ENCODE measurements around the gene SRRM3. TPM values are rescaled to one million over a fixed set of nuclear protein-coding genes. Genes with fewer than 3 reads are reported as not detected.

The SRRM3 gene
- total and polyA plus RNA-seq, 9 of the 15 experiments (the other 6 are each of a cell fraction or from before 2014, with no cell fraction given): 0.04 to 0.91 (median 0.46) TPM; not detected in 2

DNA sequence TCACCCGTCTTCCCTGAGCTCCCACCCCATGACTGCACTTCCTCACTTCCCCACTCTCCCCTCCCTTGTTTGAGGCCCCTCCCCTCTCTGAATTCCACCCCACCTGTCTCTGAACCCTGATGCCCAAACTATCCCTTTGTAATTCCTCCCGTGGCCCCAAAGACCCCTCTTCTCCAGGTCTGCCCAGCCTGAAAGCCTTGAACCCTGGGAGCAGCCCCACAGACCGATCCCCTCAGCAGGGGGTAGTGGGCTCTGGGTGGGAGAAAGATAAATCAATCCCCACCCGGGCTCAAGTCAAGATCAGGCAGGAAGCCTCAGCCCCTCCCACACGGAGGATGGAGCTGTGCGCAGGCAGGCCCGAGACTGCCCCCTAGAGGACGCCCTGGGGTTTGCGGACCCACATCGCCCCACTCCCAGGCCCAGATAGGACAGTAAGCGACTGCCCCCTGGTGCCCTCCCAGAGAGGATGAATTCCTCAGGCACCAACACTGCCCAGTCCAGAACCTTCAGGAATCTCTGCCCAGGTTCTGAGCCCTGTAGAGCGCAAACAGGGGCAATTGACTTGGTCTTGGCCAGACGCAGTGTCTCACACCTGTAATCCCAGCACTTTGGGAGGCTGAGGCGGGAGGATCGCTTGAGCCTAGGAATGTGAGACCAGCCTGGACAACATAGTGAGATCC is 112.5 kb downstream of the SRRM3 start (continued):
- peak; percentile 25; the same call in 1 of the 2 replicates for TF ChIP-seq NFATC3 (IDR thresholded peaks at IDR 0.05)
- TF ChIP-seq, protein P1, sequence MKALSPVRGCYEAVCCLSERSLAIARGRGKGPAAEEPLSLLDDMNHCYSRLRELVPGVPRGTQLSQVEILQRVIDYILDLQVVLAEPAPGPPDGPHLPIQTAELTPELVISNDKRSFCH (CRISPR knock-in tag; IDR thresholded peaks at IDR 0.05): no peak
- TF ChIP-seq, protein P1 (tag; IDR thresholded peaks at IDR 0.05): 0 out of 2 replicates have a peak, but pooled peaks have one; percentile 38
- TF ChIP-seq, protein P2, sequence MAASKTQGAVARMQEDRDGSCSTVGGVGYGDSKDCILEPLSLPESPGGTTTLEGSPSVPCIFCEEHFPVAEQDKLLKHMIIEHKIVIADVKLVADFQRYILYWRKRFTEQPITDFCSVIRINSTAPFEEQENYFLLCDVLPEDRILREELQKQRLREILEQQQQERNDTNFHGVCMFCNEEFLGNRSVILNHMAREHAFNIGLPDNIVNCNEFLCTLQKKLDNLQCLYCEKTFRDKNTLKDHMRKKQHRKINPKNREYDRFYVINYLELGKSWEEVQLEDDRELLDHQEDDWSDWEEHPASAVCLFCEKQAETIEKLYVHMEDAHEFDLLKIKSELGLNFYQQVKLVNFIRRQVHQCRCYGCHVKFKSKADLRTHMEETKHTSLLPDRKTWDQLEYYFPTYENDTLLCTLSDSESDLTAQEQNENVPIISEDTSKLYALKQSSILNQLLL (CRISPR knock-in tag; IDR thresholded peaks at IDR 0.05; ENCODE audit: borderline replicate concordance): no peak
- TF ChIP-seq NR2C1 (IDR thresholded peaks at IDR 0.05): no peak
- no peak for TF ChIP-seq NR2C1 (tag; IDR thresholded peaks at IDR 0.05)
- TF ChIP-seq NFIC (IDR thresholded peaks at IDR 0.05): peak; percentile 41; the same call in 1 of the 2 replicates
- peak; percentile 59 to 65; a peak in 3 of 4 replicates for TF ChIP-seq NRF1 (conservative IDR thresholded peaks at IDR 0.05 in 1 of 2, IDR thresholded peaks at IDR 0.05 in 1 of 2)
- TF ChIP-seq, protein P3, sequence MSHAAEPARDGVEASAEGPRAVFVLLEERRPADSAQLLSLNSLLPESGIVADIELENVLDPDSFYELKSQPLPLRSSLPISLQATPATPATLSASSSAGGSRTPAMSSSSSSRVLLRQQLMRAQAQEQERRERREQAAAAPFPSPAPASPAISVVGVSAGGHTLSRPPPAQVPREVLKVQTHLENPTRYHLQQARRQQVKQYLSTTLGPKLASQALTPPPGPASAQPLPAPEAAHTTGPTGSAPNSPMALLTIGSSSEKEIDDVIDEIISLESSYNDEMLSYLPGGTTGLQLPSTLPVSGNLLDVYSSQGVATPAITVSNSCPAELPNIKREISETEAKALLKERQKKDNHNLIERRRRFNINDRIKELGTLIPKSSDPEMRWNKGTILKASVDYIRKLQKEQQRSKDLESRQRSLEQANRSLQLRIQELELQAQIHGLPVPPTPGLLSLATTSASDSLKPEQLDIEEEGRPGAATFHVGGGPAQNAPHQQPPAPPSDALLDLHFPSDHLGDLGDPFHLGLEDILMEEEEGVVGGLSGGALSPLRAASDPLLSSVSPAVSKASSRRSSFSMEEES (CRISPR knock-in tag; IDR thresholded peaks at IDR 0.05): no peak
- TF ChIP-seq, protein P4, sequence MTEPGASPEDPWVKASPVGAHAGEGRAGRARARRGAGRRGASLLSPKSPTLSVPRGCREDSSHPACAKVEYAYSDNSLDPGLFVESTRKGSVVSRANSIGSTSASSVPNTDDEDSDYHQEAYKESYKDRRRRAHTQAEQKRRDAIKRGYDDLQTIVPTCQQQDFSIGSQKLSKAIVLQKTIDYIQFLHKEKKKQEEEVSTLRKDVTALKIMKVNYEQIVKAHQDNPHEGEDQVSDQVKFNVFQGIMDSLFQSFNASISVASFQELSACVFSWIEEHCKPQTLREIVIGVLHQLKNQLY (CRISPR knock-in tag; conservative IDR thresholded peaks at IDR 0.05): 0 out of 4 replicates have a peak, but pooled peaks of 1 of the 2 experiments have one; percentile 28
- peak; percentile 23; the same call in 1 of the 2 replicates for TF ChIP-seq STAT5A (IDR thresholded peaks at IDR 0.05; ENCODE audit: borderline replicate concordance, low read length)
- TF ChIP-seq MYC (IDR thresholded peaks at IDR 0.05; ENCODE audit: low read depth, low read length): peak; percentile 76
- TF ChIP-seq MYC (CRISPR knock-in tag; IDR thresholded peaks at IDR 0.05; ENCODE audit: borderline replicate concordance, low read depth): no peak
- TF ChIP-seq, protein P5, sequence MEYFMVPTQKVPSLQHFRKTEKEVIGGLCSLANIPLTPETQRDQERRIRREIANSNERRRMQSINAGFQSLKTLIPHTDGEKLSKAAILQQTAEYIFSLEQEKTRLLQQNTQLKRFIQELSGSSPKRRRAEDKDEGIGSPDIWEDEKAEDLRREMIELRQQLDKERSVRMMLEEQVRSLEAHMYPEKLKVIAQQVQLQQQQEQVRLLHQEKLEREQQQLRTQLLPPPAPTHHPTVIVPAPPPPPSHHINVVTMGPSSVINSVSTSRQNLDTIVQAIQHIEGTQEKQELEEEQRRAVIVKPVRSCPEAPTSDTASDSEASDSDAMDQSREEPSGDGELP (CRISPR knock-in tag; IDR thresholded peaks at IDR 0.05; ENCODE audit: borderline replicate concordance): peak; percentile 89
- TF ChIP-seq TEAD2 (tag; IDR thresholded peaks at IDR 0.05): peak; percentile 56
- peak; percentile 58 for TF ChIP-seq FOSL1 (tag; conservative IDR thresholded peaks at IDR 0.05)
- no peak for TF ChIP-seq HDAC6 (IDR thresholded peaks at IDR 0.05; ENCODE audit: low read depth, low read length)
- TF ChIP-seq, protein P6, sequence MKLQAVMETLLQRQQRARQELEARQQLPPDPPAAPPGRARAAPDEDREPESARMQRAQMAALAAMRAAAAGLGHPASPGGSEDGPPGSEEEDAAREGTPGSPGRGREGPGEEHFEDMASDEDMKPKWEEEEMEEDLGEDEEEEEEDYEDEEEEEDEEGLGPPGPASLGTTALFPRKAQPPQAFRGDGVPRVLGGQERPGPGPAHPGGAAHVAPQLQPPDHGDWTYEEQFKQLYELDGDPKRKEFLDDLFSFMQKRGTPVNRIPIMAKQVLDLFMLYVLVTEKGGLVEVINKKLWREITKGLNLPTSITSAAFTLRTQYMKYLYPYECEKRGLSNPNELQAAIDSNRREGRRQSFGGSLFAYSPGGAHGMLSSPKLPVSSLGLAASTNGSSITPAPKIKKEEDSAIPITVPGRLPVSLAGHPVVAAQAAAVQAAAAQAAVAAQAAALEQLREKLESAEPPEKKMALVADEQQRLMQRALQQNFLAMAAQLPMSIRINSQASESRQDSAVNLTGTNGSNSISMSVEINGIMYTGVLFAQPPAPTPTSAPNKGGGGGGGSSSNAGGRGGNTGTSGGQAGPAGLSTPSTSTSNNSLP (IDR thresholded peaks at IDR 0.05; ENCODE audit: borderline replicate concordance, low read depth, low read length): peak; percentile 51; the same call in 1 of the 2 replicates

Measured in K562 (cell line).